HepG2 (cell line): ENCODE data around the gene ZNF813. TPM values are rescaled to one million over a fixed set of nuclear protein-coding genes. Genes with fewer than 3 reads are reported as not detected.

Experiments
- ARID4A ChIP-seq: sonication (generic); formaldehyde crosslinking; IDR thresholded peaks from 2 replicates; pipeline ENCODE4 v1.5.0; 2020; ENCODE audit warnings: mild to moderate bottlenecking, missing genetic modification reagents, borderline replicate concordance
- CBX5 ChIP-seq: sonication (generic); formaldehyde crosslinking; IDR thresholded peaks from 2 replicates; pipeline ENCODE4 v1.4.0; 2020; ENCODE audit warnings: missing genetic modification reagents, borderline replicate concordance
- DR1 ChIP-seq: sonication (generic); formaldehyde crosslinking; IDR thresholded peaks from 2 replicates; pipeline ENCODE4 v1.8.0; 2021; ENCODE audit warnings: mild to moderate bottlenecking, missing genetic modification reagents, inconsistent platforms
- GPN1 ChIP-seq: sonication (generic); formaldehyde crosslinking; IDR thresholded peaks from 2 replicates; pipeline ENCODE4 v1.5.1; 2020; ENCODE audit warnings: missing genetic modification reagents, borderline replicate concordance
- MBD4 ChIP-seq: IDR thresholded peaks from 2 replicates; pipeline ENCODE4 v1.6.1; 2012; ENCODE audit warnings: low read length, inconsistent platforms, borderline replicate concordance
- MYC ChIP-seq: sonication (generic); formaldehyde crosslinking; IDR thresholded peaks from 2 replicates; pipeline ENCODE4 v1.9.0; 2021; ENCODE audit warnings: missing genetic modification reagents, borderline replicate concordance
- PATZ1 ChIP-seq: sonication (generic); formaldehyde crosslinking; IDR thresholded peaks from 2 replicates; pipeline ENCODE4 v1.4.0; 2020; ENCODE audit warnings: missing genetic modification reagents
- RBAK ChIP-seq: sonication (generic); formaldehyde crosslinking; IDR thresholded peaks from 2 replicates; pipeline ENCODE4 v1.5.1; 2020; ENCODE audit warnings: mild to moderate bottlenecking, missing genetic modification reagents
- RFX5 ChIP-seq: IDR thresholded peaks from 2 replicates; pipeline ENCODE4 v1.6.1; 2011; ENCODE audit warnings: low read depth, low read length, improper control_type of control experiment
- STAG1 ChIP-seq: sonication (generic); formaldehyde crosslinking; IDR thresholded peaks from 2 replicates; pipeline ENCODE4 v1.4.0; 2020; ENCODE audit warnings: missing genetic modification reagents
- TSC22D2 ChIP-seq: sonication (generic); formaldehyde crosslinking; IDR thresholded peaks from 2 replicates; pipeline ENCODE4 v1.5.1; 2020; ENCODE audit warnings: missing genetic modification reagents, mild to moderate bottlenecking, borderline replicate concordance
- ZBTB7A ChIP-seq: sonication (generic); formaldehyde crosslinking; IDR thresholded peaks from 2 replicates; pipeline ENCODE4 v1.8.0; 2022; ENCODE audit warnings: mild to moderate bottlenecking, missing genetic modification reagents
- ZNF709 ChIP-seq: sonication (generic); formaldehyde crosslinking; IDR thresholded peaks from 2 replicates; pipeline ENCODE4 v1.5.0; 2020; ENCODE audit warnings: mild to moderate bottlenecking, missing genetic modification reagents
- polyA plus RNA-seq, 8 experiments: library from polyadenylated mRNA; depleted of rRNA in 3 of 8; stranded (reverse) in 7 of 8; unstranded in 1 of 8; fragments of >200 nt; fragmentation: Illumina TruSeq in 4 of 8; extraction: Trizol in 4 of 8; gene quantifications; 2 replicates each; pipeline versions ENCODE4 v1.2.1 to v1.2.3, GENCODE V29; 2011 to 2016; ENCODE audit warnings: low read depth in 4 of 8, missing spikeins in 1 of 8, mixed read lengths in 1 of 8; ENCODE audit not compliant: insufficient read depth in 1 of 8
- total RNA-seq, 5 experiments: library from RNA; depleted of rRNA; stranded (reverse); fragments of >200 nt; fragmentation: Illumina TruSeq; extraction: Trizol; gene quantifications; 2 replicates each; pipeline ENCODE4 v1.2.3, GENCODE V29; 2016; ENCODE audit warnings: low read depth in 1 of 5
- TF ChIP-seq, protein P1 (sequence below): IDR thresholded peaks from 2 replicates; pipeline ENCODE4 v1.6.1; 2016; ENCODE audit warnings: mild to moderate bottlenecking
- TF ChIP-seq, protein P2 (sequence below): IDR thresholded peaks from 2 replicates; pipeline ENCODE4 v1.6.1; 2016; ENCODE audit warnings: missing biosample characterization, missing genetic modification reagents, low read depth
- TF ChIP-seq, protein P3 (sequence below): sonication (generic); formaldehyde crosslinking; IDR thresholded peaks from 2 replicates; pipeline ENCODE4 v1.8.0; 2022; ENCODE audit warnings: mild to moderate bottlenecking, missing genetic modification reagents

ZNF813 gene
- total and polyA plus RNA-seq, 2 of the 13 experiments (the other 11 are each of a cell fraction or from before 2014, with no cell fraction given) = 2.1 to 8.9 TPM

DNA sequence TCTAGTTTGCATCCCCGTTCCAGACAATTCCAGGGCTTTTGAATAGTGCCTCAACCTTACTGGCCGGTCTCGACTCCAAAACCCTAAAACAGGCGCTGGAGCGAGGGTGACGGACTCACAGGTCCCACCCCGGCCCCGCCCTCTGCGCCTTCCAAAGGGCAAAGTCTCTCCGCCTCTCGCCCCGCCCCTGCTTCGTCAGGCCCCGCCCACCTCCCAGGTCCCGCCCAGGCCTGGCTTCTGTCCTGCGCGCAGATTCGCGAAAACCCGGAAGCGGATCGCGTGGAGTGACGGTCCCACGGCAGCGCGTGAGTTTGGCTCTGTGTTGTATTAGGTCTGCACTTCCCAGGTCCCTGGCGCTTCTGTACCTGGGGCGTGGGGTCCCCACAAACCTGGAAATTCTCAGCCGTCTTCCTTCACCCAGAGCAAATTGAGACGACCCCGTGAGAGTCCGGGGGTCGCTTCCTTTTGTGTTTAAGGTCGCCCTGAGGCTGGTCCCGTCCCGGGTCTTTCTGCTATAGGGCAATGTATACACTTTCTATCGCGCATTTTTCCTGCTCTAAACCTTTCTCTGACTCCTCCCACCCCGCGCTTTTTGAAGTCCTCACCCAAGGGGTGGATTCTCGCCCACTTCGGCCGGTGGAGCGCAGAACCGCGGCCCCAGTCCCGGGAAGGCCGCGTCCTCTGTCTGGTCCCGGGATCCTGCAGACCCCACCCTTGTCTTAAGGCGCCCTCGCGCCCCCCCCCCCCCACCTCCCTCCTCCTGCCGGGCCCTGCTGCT is at the start of gene ZNF813 (continued):
- TF ChIP-seq, protein P1, sequence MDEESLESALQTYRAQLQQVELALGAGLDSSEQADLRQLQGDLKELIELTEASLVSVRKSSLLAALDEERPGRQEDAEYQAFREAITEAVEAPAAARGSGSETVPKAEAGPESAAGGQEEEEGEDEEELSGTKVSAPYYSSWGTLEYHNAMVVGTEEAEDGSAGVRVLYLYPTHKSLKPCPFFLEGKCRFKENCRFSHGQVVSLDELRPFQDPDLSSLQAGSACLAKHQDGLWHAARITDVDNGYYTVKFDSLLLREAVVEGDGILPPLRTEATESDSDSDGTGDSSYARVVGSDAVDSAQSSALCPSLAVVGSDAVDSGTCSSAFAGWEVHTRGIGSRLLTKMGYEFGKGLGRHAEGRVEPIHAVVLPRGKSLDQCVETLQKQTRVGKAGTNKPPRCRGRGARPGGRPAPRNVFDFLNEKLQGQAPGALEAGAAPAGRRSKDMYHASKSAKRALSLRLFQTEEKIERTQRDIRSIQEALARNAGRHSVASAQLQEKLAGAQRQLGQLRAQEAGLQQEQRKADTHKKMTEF (CRISPR knock-in tag) = peak; percentile 16; the same call in 1 of the 2 replicates
- TF ChIP-seq ZNF709 (CRISPR knock-in tag) = no peak
- TF ChIP-seq TSC22D2 = 0 out of 2 replicates have a peak, but pooled peaks have one; percentile 24
- no peak for TF ChIP-seq ZBTB7A
- TF ChIP-seq, protein P2, sequence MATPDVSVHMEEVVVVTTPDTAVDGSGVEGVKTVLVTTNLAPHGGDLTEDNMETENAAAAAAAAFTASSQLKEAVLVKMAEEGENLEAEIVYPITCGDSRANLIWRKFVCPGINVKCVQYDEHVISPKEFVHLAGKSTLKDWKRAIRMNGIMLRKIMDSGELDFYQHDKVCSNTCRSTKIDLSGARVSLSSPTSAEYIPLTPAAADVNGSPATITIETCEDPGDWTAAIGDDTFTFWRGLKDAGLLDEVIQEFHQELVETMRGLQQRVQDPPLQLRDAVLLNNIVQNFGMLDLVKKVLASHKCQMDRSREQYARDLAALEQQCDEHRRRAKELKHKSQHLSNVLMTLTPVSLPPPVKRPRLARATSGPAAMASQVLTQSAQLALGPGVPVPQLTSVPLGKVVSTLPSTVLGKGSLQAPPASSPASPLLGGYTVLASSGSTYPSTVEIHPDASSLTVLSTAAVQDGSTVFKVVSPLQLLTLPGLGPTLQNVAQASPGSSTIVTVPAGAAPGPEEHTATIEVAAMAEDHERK (CRISPR knock-in tag) = no peak
- TF ChIP-seq STAG1 (CRISPR knock-in tag) = no peak
- no peak for TF ChIP-seq RBAK (CRISPR knock-in tag)
- no peak for TF ChIP-seq MBD4
- peak; percentile 75 for TF ChIP-seq ARID4A (CRISPR knock-in tag)
- no peak for TF ChIP-seq PATZ1
- no peak for TF ChIP-seq GPN1 (CRISPR knock-in tag)
- TF ChIP-seq RFX5 = no peak
- TF ChIP-seq DR1 (CRISPR knock-in tag) = peak; percentile 53; the same call in 1 of the 2 replicates
- TF ChIP-seq CBX5 (CRISPR knock-in tag) = peak; percentile 39; the same call in 1 of the 2 replicates
- TF ChIP-seq, protein P3, sequence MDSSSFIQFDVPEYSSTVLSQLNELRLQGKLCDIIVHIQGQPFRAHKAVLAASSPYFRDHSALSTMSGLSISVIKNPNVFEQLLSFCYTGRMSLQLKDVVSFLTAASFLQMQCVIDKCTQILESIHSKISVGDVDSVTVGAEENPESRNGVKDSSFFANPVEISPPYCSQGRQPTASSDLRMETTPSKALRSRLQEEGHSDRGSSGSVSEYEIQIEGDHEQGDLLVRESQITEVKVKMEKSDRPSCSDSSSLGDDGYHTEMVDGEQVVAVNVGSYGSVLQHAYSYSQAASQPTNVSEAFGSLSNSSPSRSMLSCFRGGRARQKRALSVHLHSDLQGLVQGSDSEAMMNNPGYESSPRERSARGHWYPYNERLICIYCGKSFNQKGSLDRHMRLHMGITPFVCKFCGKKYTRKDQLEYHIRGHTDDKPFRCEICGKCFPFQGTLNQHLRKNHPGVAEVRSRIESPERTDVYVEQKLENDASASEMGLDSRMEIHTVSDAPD (CRISPR knock-in tag) = no peak
- peak; percentile 55; the same call in 1 of the 2 replicates for TF ChIP-seq MYC (CRISPR knock-in tag)
